Neuronal stem cell (in vitro differentiated cells): ENCODE results near the gene KIF2B.
"Not testable (repeated sequence)": the region's sequence is repeated elsewhere in the genome, so short reads cannot be mapped to it uniquely, and the experiment has no call there.

Experiments
- DNase-seq: peaks from one replicate; pipeline ENCODE4 v3.0.0-alpha.2; 2013; ENCODE audit warnings: low spot score
- H2AFZ ChIP-seq: one replicate; pipeline ENCODE4 v1.6.1; 2013; ENCODE audit warnings: mild to moderate bottlenecking, low read length, inconsistent platforms
- H2AK5ac ChIP-seq: 2 replicates; pipeline ENCODE4 v1.6.1; 2013; ENCODE audit warnings: low read depth, mild to moderate bottlenecking, inconsistent platforms, low read length, moderate library complexity, mixed read lengths
- H2BK120ac ChIP-seq: 2 replicates; pipeline ENCODE4 v1.6.1; 2013; ENCODE audit warnings: low read depth, mild to moderate bottlenecking, inconsistent platforms, low read length, moderate library complexity, mixed read lengths
- H2BK12ac ChIP-seq: one replicate; pipeline ENCODE4 v1.6.1; 2013; ENCODE audit warnings: low read length, inconsistent platforms
- H2BK15ac ChIP-seq: 2 replicates; pipeline ENCODE4 v1.6.1; 2013; ENCODE audit warnings: mild to moderate bottlenecking, low read length, inconsistent platforms, mixed read lengths
- H2BK5ac ChIP-seq: one replicate; pipeline ENCODE4 v1.6.1; 2013; ENCODE audit warnings: inconsistent platforms, mild to moderate bottlenecking, low read length, moderate library complexity
- H3K14ac ChIP-seq: one replicate; pipeline ENCODE4 v1.6.1; 2013; ENCODE audit warnings: low read length, inconsistent platforms
- H3K18ac ChIP-seq: 2 replicates; pipeline ENCODE4 v1.6.1; 2013; ENCODE audit warnings: low read length, inconsistent platforms
- H3K23ac ChIP-seq: 2 replicates; pipeline ENCODE4 v1.6.1; 2013; ENCODE audit warnings: low read depth, mild to moderate bottlenecking, mixed read lengths, low read length, inconsistent platforms; ENCODE audit not compliant: poor library complexity
- H3K27ac ChIP-seq: replicated peaks from 3 replicates; pipeline ENCODE4 v1.5.1; 2013; ENCODE audit warnings: low read length, inconsistent platforms
- H3K27me3 ChIP-seq, 3 experiments: 2 replicates each; pipeline ENCODE4 v1.6.1; 2013; ENCODE audit warnings: low read length in 3 of 3, mild to moderate bottlenecking in 2 of 3, inconsistent platforms in 1 of 3, low read depth in 1 of 3, mixed read lengths in 1 of 3, moderate library complexity in 1 of 3; ENCODE audit not compliant: control insufficient read depth in 3 of 3, insufficient read depth in 3 of 3
- H3K36me3 ChIP-seq, 2 donors: replicated peaks in 1 of 2; 2 replicates each; pipeline ENCODE4 v1.6.1; 2013; ENCODE audit warnings: low read length in 2 of 2; ENCODE audit not compliant: control insufficient read depth in 2 of 2, insufficient read depth in 2 of 2
- H3K4ac ChIP-seq: 2 replicates; pipeline ENCODE4 v1.6.1; 2013; ENCODE audit warnings: inconsistent platforms, mild to moderate bottlenecking, low read length, moderate library complexity
- H3K4me1 ChIP-seq, 2 donors: 1 replicate in 1 of 2; 2 replicates in 1 of 2; pipeline ENCODE4 v1.6.1; 2013; ENCODE audit warnings: low read length in 2 of 2, low read depth in 1 of 2; ENCODE audit not compliant: control insufficient read depth in 2 of 2, insufficient read depth in 1 of 2
- H3K4me2 ChIP-seq: one replicate; pipeline ENCODE4 v1.6.1; 2013; ENCODE audit warnings: mild to moderate bottlenecking, low read length, inconsistent platforms; ENCODE audit not compliant: insufficient read depth, poor library complexity, severe bottlenecking
- H3K4me3 ChIP-seq, 2 donors: 2 replicates each; pipeline ENCODE4 v1.5.1; 2013; ENCODE audit warnings: low read length in 2 of 2, mild to moderate bottlenecking in 2 of 2, inconsistent platforms in 1 of 2, moderate library complexity in 1 of 2
- H3K79me1 ChIP-seq: one replicate; pipeline ENCODE4 v1.6.1; 2013; ENCODE audit warnings: low read depth, mild to moderate bottlenecking, inconsistent platforms, low read length, moderate library complexity
- H3K9ac ChIP-seq: one replicate; pipeline ENCODE4 v1.6.1; 2013; ENCODE audit warnings: mild to moderate bottlenecking, low read depth, low read length, inconsistent platforms; ENCODE audit not compliant: poor library complexity
- H3K9me3 ChIP-seq, 2 donors: replicated peaks in 1 of 2; 2 replicates each; pipeline versions ENCODE3 to v1.6.1; 2013; ENCODE audit warnings: low read length in 2 of 2, mild to moderate bottlenecking in 2 of 2, inconsistent platforms in 1 of 2, low read depth in 1 of 2, mixed read lengths in 1 of 2, moderate library complexity in 1 of 2; ENCODE audit not compliant: control insufficient read depth in 2 of 2, insufficient read depth in 1 of 2
- H4K8ac ChIP-seq: one replicate; pipeline ENCODE4 v1.6.1; 2013; ENCODE audit warnings: low read depth, mild to moderate bottlenecking, inconsistent platforms, low read length, moderate library complexity
- H4K91ac ChIP-seq: one replicate; pipeline ENCODE4 v1.6.1; 2013; ENCODE audit warnings: low read length, low read depth, mild to moderate bottlenecking, inconsistent platforms; ENCODE audit not compliant: poor library complexity
- WGBS, 2 donors: extraction: QIAGEN DNeasy Blood & Tissue Kit; methylation state at CpG; one replicate each; pipeline ENCODE4 v1.1.7; 2013; ENCODE audit warnings: missing lambda C conversion rate in 2 of 2, mixed read lengths in 1 of 2; ENCODE audit not compliant: insufficient read length in 2 of 2, insufficient replicate concordance in 1 of 2; ENCODE audit errors: extremely low coverage in 2 of 2; 5-methylcytosine and 5-hydroxymethylcytosine counted together

The KIF2B gene

GRCh38 chr17:53837131-53837530 is 14.4 kb downstream of the KIF2B start:
- Histone ChIP-seq H2BK15ac (no peak overlapping the region), H3K18ac (no peak overlapping the region), H3K23ac (no peak overlapping the region), H3K4me2 (no peak overlapping the region), H2BK12ac (no peak overlapping the region), H3K14ac (no peak overlapping the region), H2AFZ (no peak overlapping the region), H3K4ac (no peak overlapping the region), H4K91ac (no peak overlapping the region), H3K4me1 (no peaks in the 10 kb centered on the region), H2AK5ac (no peak overlapping the region), H3K9me3 (no peaks in the 10 kb centered on the region), H3K36me3 (no peaks in the 10 kb centered on the region), H3K27me3 (no peaks in the 10 kb centered on the region), H3K4me3 (no peak overlapping the region), H3K27ac (no peak overlapping the region), H2BK120ac (no peak overlapping the region), H3K9ac (no peak overlapping the region), H3K79me1 (no peaks in the 10 kb centered on the region), H4K8ac (no peak overlapping the region), H2BK5ac (no peak overlapping the region)
- no peak for DNase-seq

GRCh38 chr17:53844491-53845107 is 21.9 kb downstream of the KIF2B start:
- no peak overlapping the region for H4K91ac ChIP-seq
- no peaks in the 10 kb centered on the region for H3K9me3 ChIP-seq
- H3K79me1 ChIP-seq: no peaks in the 10 kb centered on the region
- H3K23ac ChIP-seq: no peak overlapping the region
- no CpG with 5 or more reads among the region's 5 CpGs for WGBS, 2 donors
- no peak overlapping the region for H3K4ac ChIP-seq
- H3K9ac ChIP-seq: no peak overlapping the region
- no peaks in the 10 kb centered on the region for H3K36me3 ChIP-seq
- H2BK15ac ChIP-seq: no peak overlapping the region
- no peaks in the 10 kb centered on the region for H3K27me3 ChIP-seq
- no peak overlapping the region for H3K14ac ChIP-seq
- no peak overlapping the region for H3K27ac ChIP-seq
- H2BK5ac ChIP-seq: no peak overlapping the region
- no peaks in the 10 kb centered on the region for H3K4me1 ChIP-seq
- DNase-seq: no peak
- H2BK12ac ChIP-seq: no peak overlapping the region
- no peak overlapping the region for H2AK5ac ChIP-seq
- no peak overlapping the region for H3K4me3 ChIP-seq
- no peak overlapping the region for H3K18ac ChIP-seq
- H2AFZ ChIP-seq: no peak overlapping the region
- H2BK120ac ChIP-seq: no peak overlapping the region
- H3K4me2 ChIP-seq: no peak overlapping the region
- H4K8ac ChIP-seq: no peak overlapping the region

GRCh38 chr17:53871128-53871527 is 48.4 kb downstream of the KIF2B start:
- H4K91ac ChIP-seq, H3K27me3 ChIP-seq, H2BK15ac ChIP-seq, H3K4me1 ChIP-seq, DNase-seq, H2BK5ac ChIP-seq, H3K36me3 ChIP-seq, H2BK120ac ChIP-seq, H3K9me3 ChIP-seq, H2AK5ac ChIP-seq, H3K18ac ChIP-seq, H2AFZ ChIP-seq, H2BK12ac ChIP-seq, H3K14ac ChIP-seq, H3K27ac ChIP-seq, H3K4me3 ChIP-seq, H3K4me2 ChIP-seq, H3K23ac ChIP-seq, H3K9ac ChIP-seq, H3K4ac ChIP-seq, H4K8ac ChIP-seq, H3K79me1 ChIP-seq: not testable (repeated sequence)
- WGBS, 2 donors: no CpG with 5 or more reads among the region's 5 CpGs
